Uterus (tissue), 4 donors: ENCODE data around the gene RDH8. TPM values are rescaled to one million over a fixed set of nuclear protein-coding genes. Genes with fewer than 3 reads are reported as not detected.

Experiments
- DNase-seq, 2 donors: peaks; one replicate each; pipeline ENCODE4 v3.0.0-alpha.2; 2019 to 2020
- H3K27ac ChIP-seq, 2 donors: fragments of 200-600 bp; sonication (generic); 1 replicate in 1 of 2; 2 replicates in 1 of 2; pipeline ENCODE4 v1.5.1; 2016 to 2018
- H3K27me3 ChIP-seq, 2 donors: fragments of 200-600 bp; sonication (generic); one replicate each; pipeline ENCODE4 v1.5.1; 2018 to 2019; ENCODE audit warnings: control low read depth in 1 of 2
- H3K36me3 ChIP-seq, 2 donors: fragments of 200-600 bp; sonication (generic); one replicate each; pipeline ENCODE4 v1.5.1; 2019; ENCODE audit warnings: control low read depth in 1 of 2
- H3K4me1 ChIP-seq, 2 donors: fragments of 200-600 bp; sonication (generic); one replicate each; pipeline ENCODE4 v1.5.1; 2018 to 2019; ENCODE audit warnings: control low read depth in 1 of 2
- H3K4me3 ChIP-seq, 2 donors: fragments of 200-600 bp; sonication (generic); 1 replicate in 1 of 2; 2 replicates in 1 of 2; pipeline ENCODE4 v1.5.1; 2018 to 2019; ENCODE audit warnings: mild to moderate bottlenecking in 1 of 2
- H3K9me3 ChIP-seq, 2 donors: fragments of 200-600 bp; sonication (generic); one replicate each; pipeline ENCODE4 v1.5.1; 2019; ENCODE audit warnings: control low read depth in 1 of 2
- POLR2A ChIP-seq, 2 donors: fragments of 450-650 bp; IDR thresholded peaks; one replicate each; pipeline ENCODE4 v1.6.1; 2016; ENCODE audit warnings: antibody characterized with exemption in 2 of 2, mild to moderate bottlenecking in 1 of 2, moderate library complexity in 1 of 2
- intact Hi-C: fragments of 100-400 bp; cut with DNase I; formaldehyde crosslinking; loops from one replicate; pipeline ENCODE4 v1.15.1; 2023; ENCODE audit warnings: low total_unique reads
- total RNA-seq, 4 donors: library from RNA; depleted of rRNA in 3 of 4; stranded (reverse); fragments of >200 nt in 3 of 4; gene quantifications; one replicate each; pipeline versions ENCODE4 v1.1.0 to v1.2.4, GENCODE V29; 2014 to 2023
- TF ChIP-seq, protein P1 (sequence below), 4 experiments: fragments of 200-600 bp in 2 of 4; fragments of 450-650 bp in 2 of 4; sonication (generic) in 2 of 4; IDR thresholded peaks; one replicate each; pipeline ENCODE4 v1.5.1; 2016 to 2019; ENCODE audit warnings: antibody characterized with exemption in 4 of 4, mild to moderate bottlenecking in 2 of 4, moderate library complexity in 1 of 4
- donor health status: DM: yes; HTN: yes; CAD: no.

RDH8 gene
- total RNA-seq, 4 donors from 2014 or later, result not detected

GRCh38 chr19:9969688-9969975 lies 43.7 kb upstream of the RDH8 start:
- no peak overlapping the region for H3K27ac ChIP-seq
- H3K4me1 ChIP-seq, result no peaks in the 10 kb centered on the region
- no peak for TF ChIP-seq POLR2A (IDR thresholded peaks at IDR 0.05)
- DNase-seq, result no peak
- H3K27me3 ChIP-seq, result no peaks in the 10 kb centered on the region
- H3K4me3 ChIP-seq, result no peak overlapping the region
- intact Hi-C loops, result no loop called here
- H3K9me3 ChIP-seq, result no peaks in the 10 kb centered on the region
- no peaks in the 10 kb centered on the region for H3K36me3 ChIP-seq

GRCh38 chr19:9970481-9970880 lies 42.8 kb upstream of the RDH8 start:
- intact Hi-C loops, result no loop called here
- TF ChIP-seq, protein P1, sequence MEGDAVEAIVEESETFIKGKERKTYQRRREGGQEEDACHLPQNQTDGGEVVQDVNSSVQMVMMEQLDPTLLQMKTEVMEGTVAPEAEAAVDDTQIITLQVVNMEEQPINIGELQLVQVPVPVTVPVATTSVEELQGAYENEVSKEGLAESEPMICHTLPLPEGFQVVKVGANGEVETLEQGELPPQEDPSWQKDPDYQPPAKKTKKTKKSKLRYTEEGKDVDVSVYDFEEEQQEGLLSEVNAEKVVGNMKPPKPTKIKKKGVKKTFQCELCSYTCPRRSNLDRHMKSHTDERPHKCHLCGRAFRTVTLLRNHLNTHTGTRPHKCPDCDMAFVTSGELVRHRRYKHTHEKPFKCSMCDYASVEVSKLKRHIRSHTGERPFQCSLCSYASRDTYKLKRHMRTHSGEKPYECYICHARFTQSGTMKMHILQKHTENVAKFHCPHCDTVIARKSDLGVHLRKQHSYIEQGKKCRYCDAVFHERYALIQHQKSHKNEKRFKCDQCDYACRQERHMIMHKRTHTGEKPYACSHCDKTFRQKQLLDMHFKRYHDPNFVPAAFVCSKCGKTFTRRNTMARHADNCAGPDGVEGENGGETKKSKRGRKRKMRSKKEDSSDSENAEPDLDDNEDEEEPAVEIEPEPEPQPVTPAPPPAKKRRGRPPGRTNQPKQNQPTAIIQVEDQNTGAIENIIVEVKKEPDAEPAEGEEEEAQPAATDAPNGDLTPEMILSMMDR (IDR thresholded peaks at IDR 0.05), result no peak
- no peak for TF ChIP-seq POLR2A (IDR thresholded peaks at IDR 0.05)
- no peak for DNase-seq
- Histone ChIP-seq H3K9me3 (no peaks in the 10 kb centered on the region), H3K27me3 (no peaks in the 10 kb centered on the region), H3K4me1 (no peaks in the 10 kb centered on the region), H3K36me3 (no peaks in the 10 kb centered on the region), H3K27ac (no peak overlapping the region), H3K4me3 (no peak overlapping the region)

GRCh38 chr19:9971166-9971897 lies 42.0 kb upstream of the RDH8 start:
- TF ChIP-seq POLR2A (IDR thresholded peaks at IDR 0.05), result no peak
- TF ChIP-seq, protein P1 (IDR thresholded peaks at IDR 0.05), result no peak
- intact Hi-C loops, result no loop called here
- no peak overlapping the region for H3K27ac ChIP-seq
- no peak for DNase-seq
- no peaks in the 10 kb centered on the region for H3K27me3 ChIP-seq
- no peak overlapping the region for H3K4me3 ChIP-seq
- H3K36me3 ChIP-seq, result no peaks in the 10 kb centered on the region
- no peaks in the 10 kb centered on the region for H3K4me1 ChIP-seq
- H3K9me3 ChIP-seq, result no peaks in the 10 kb centered on the region

DNA sequence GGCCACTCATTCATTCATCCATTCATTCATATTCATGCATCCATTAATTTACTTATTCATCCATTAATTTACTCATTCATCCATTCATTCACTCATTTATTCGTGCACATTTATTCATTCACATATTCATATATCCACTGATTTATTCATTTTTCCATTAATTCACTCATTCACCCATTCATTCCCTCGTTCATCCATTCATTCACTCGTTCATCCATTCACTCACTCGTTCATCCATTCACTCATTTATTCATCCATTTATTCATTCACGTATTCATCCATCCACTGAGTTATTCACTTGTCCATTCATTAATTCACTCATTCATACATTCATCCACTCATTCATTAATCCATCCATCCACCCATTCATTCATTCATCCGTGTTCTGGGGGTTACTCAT lies 41.2 kb upstream of the RDH8 start:
- H3K36me3 ChIP-seq, result no peaks in the 10 kb centered on the region
- intact Hi-C loops, result no loop called here

GRCh38 chr19:9981406-9982260 lies 31.6 kb upstream of the RDH8 start:
- H3K27ac ChIP-seq, result no peak overlapping the region
- intact Hi-C loops, result no loop called here
- no peak for DNase-seq
- no peaks in the 10 kb centered on the region for H3K4me1 ChIP-seq
- TF ChIP-seq, protein P1 (IDR thresholded peaks at IDR 0.05), result no peak
- TF ChIP-seq POLR2A (IDR thresholded peaks at IDR 0.05), result no peak
- H3K9me3 ChIP-seq, result no peaks in the 10 kb centered on the region
- H3K4me3 ChIP-seq, result no peak overlapping the region
- no peaks in the 10 kb centered on the region for H3K27me3 ChIP-seq
- H3K36me3 ChIP-seq, result no peaks in the 10 kb centered on the region

More for the DNA sequence above, 41.2 kb upstream of the RDH8 start:
- Histone ChIP-seq H3K27me3 (no peaks in the 10 kb centered on the region), H3K4me3 (no peak overlapping the region), H3K27ac (no peak overlapping the region), H3K4me1 (no peaks in the 10 kb centered on the region), H3K9me3 (no peaks in the 10 kb centered on the region)
- DNase-seq, result no peak
- no peak for TF ChIP-seq POLR2A (IDR thresholded peaks at IDR 0.05)
- TF ChIP-seq, protein P1 (IDR thresholded peaks at IDR 0.05), result no peak
